ENCODE results near the gene STRN3. TPM values are rescaled to one million over a fixed set of nuclear protein-coding genes. Genes with fewer than 3 reads are reported as not detected.

Gene STRN3
- polyA plus RNA-seq, 4 donors = 9.7 to 35.0 (median 11.8) TPM

GRCh38 chr14:30849983-30850382 is 176.2 kb downstream of the STRN3 start:
- Histone ChIP-seq H3K4me1 (ENCODE audit: control insufficient read depth in 3 of 3, insufficient read depth in 2 of 3, low read depth in 1 of 3, low read length in 2 of 3) (no peaks in the 10 kb centered on the region), H3K27ac (ENCODE audit: low read depth in 1 of 3, low read length in 2 of 3) (no peak overlapping the region), H3K4me3 (ENCODE audit: low read depth in 1 of 3, low read length in 3 of 3) (no peak overlapping the region), H3K9me3 (ENCODE audit: control insufficient read depth in 2 of 2, insufficient read depth in 1 of 2, low read depth in 1 of 2, low read length in 1 of 2) (no peaks in the 10 kb centered on the region), H3K27me3 (ENCODE audit: control insufficient read depth in 3 of 3, insufficient read depth in 3 of 3, low read length in 3 of 3) (peaks cover 0 to 6% (median 6%) of the 10 kb centered on the region in 3 donors), H3K36me3 (ENCODE audit: control insufficient read depth in 3 of 3, insufficient read depth in 2 of 3, low read depth in 1 of 3, low read length in 3 of 3) (no peaks in the 10 kb centered on the region)
- 79 to 90% (median 84%) methylated on average over 1 of the region's 1 CpG for WGBS, 3 donors
- DNase-seq (no peak), FAIRE-seq (no peak)

- Histone ChIP-seq H3K4me1 (ENCODE audit: control insufficient read depth in 3 of 3, insufficient read depth in 2 of 3, low read depth in 1 of 3, low read length in 2 of 3) (no peaks in the 10 kb centered on the region), H3K4me3 (ENCODE audit: low read depth in 1 of 3, low read length in 3 of 3) (no peak overlapping the region), H3K9me3 (ENCODE audit: control insufficient read depth in 2 of 2, insufficient read depth in 1 of 2, low read depth in 1 of 2, low read length in 1 of 2) (no peaks in the 10 kb centered on the region), H3K27me3 (ENCODE audit: control insufficient read depth in 3 of 3, insufficient read depth in 3 of 3, low read length in 3 of 3) (peaks cover 0 to 6% (median 6%) of the 10 kb centered on the region in 3 donors), H3K27ac (ENCODE audit: low read depth in 1 of 3, low read length in 2 of 3) (peak overlapping the region in 1 of 3 donors; percentile 67), H3K36me3 (ENCODE audit: control insufficient read depth in 3 of 3, insufficient read depth in 2 of 3, low read depth in 1 of 3, low read length in 3 of 3) (no peaks in the 10 kb centered on the region)
- FAIRE-seq (no peak), DNase-seq (no peak)
- 75 to 86% (median 81%) methylated on average over 1 of the region's 1 CpG for WGBS, 3 donors
Measured at GRCh38 chr14:30849354-30849753, 176.8 kb downstream of the STRN3 start.

GRCh38 chr14:30848449-30849240 is 177.5 kb downstream of the STRN3 start:
- DNase-seq (no peak), FAIRE-seq (no peak)
- peaks cover 0 to 6% (median 6%) of the 10 kb centered on the region in 3 donors for H3K27me3 ChIP-seq (ENCODE audit: control insufficient read depth in 3 of 3, insufficient read depth in 3 of 3, low read length in 3 of 3)
- WGBS, 3 donors = 82 to 90% (median 89%) methylated on average over 4 of the region's 4 CpGs
- H3K9me3 ChIP-seq (ENCODE audit: control insufficient read depth in 2 of 2, insufficient read depth in 1 of 2, low read depth in 1 of 2, low read length in 1 of 2) = no peaks in the 10 kb centered on the region
- no peaks in the 10 kb centered on the region for H3K36me3 ChIP-seq (ENCODE audit: control insufficient read depth in 3 of 3, insufficient read depth in 2 of 3, low read depth in 1 of 3, low read length in 3 of 3)
- no peaks in the 10 kb centered on the region for H3K4me1 ChIP-seq (ENCODE audit: control insufficient read depth in 3 of 3, insufficient read depth in 2 of 3, low read depth in 1 of 3, low read length in 2 of 3)
- no peak overlapping the region for H3K4me3 ChIP-seq (ENCODE audit: low read depth in 1 of 3, low read length in 3 of 3)
- H3K27ac ChIP-seq (ENCODE audit: low read depth in 1 of 3, low read length in 2 of 3) = peak overlapping the region in 1 of 3 donors; percentile 67

Other genes starting within 250 kb of the STRN3 start
- under 1 TPM in 3 of 4 donors, not detected in 1; 0.71 to 0.81 (median 0.76) TPM for gene COCH, start 151.8 kb downstream of the STRN3 start, polyA plus RNA-seq
- 10 to 100 TPM in 1 of 4 donors, 1 to 10 TPM in 3; 1.6 to 10.9 (median 5.7) TPM for gene AP4S1, start 730 bp downstream of the STRN3 start, polyA plus RNA-seq
- 10 to 100 TPM; 40.9 to 84.4 (median 55.0) TPM for gene HECTD1, start 181.4 kb upstream of the STRN3 start, polyA plus RNA-seq

Data from small intestine (tissue), 7 donors.